Tibial nerve (tissue), 3 donors: ENCODE results near the gene MDH1B.

Experiments used
- POLR2A ChIP-seq, 2 donors: fragments of 450-650 bp; IDR thresholded peaks; one replicate each; pipeline ENCODE4 v1.6.1; 2017; ENCODE audit warnings: antibody characterized with exemption in 2 of 2, mild to moderate bottlenecking in 2 of 2, moderate library complexity in 2 of 2
- TF ChIP-seq, protein P1 (sequence below), 5 experiments: fragments of 200-600 bp in 3 of 5; fragments of 450-650 bp in 2 of 5; sonication (generic) in 3 of 5; IDR thresholded peaks; one replicate each; pipeline ENCODE4 v1.5.1; 2016 to 2019; ENCODE audit warnings: antibody characterized with exemption in 5 of 5, mild to moderate bottlenecking in 3 of 5, moderate library complexity in 2 of 5

DNA sequence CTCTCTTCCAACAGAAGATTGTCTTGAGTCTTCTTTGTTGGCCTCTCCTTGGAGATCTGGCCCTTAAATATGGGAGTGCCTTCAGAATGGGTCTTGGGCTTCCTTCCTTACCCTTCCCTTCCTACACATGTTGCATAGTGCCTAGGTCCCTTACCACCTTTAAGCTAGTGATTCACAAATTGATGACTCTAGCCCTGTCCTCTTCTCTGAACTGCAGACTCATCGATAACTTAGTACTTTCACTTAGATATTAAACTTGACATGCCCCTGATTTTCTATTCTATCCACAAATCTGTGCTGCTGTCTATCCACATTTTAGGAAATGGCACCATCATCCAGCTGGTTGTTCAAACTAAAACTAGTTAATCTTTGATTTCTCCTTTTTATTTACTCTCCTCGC lies 37.8 kb downstream of the MDH1B start:
- TF ChIP-seq, protein P1, sequence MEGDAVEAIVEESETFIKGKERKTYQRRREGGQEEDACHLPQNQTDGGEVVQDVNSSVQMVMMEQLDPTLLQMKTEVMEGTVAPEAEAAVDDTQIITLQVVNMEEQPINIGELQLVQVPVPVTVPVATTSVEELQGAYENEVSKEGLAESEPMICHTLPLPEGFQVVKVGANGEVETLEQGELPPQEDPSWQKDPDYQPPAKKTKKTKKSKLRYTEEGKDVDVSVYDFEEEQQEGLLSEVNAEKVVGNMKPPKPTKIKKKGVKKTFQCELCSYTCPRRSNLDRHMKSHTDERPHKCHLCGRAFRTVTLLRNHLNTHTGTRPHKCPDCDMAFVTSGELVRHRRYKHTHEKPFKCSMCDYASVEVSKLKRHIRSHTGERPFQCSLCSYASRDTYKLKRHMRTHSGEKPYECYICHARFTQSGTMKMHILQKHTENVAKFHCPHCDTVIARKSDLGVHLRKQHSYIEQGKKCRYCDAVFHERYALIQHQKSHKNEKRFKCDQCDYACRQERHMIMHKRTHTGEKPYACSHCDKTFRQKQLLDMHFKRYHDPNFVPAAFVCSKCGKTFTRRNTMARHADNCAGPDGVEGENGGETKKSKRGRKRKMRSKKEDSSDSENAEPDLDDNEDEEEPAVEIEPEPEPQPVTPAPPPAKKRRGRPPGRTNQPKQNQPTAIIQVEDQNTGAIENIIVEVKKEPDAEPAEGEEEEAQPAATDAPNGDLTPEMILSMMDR (IDR thresholded peaks at IDR 0.05), result no peak
- TF ChIP-seq POLR2A (IDR thresholded peaks at IDR 0.05), result no peak
